Measurements from ENCODE around the gene SCO2. TPM values are rescaled to one million over a fixed set of nuclear protein-coding genes. Genes with fewer than 3 reads are reported as not detected.

The SCO2 gene
- total and polyA plus RNA-seq, 10 of the 15 experiments (the other 5 are each of a cell fraction or from before 2014, with no cell fraction given) = 0.18 to 16.0 (median 2.4) TPM; not detected in 1

- no peak for DNase-seq (ENCODE audit: low read depth, low spot score)
- Histone ChIP-seq H3K27me3 (replicated peaks in 1 of 2; ENCODE audit: control insufficient read depth in 2 of 2, insufficient read depth in 2 of 2, low read length in 1 of 2) (peaks cover 0 to 3% of the 10 kb centered on the region in 2 experiments; a peak in 2 of 4 replicates), H3K4me1 (ENCODE audit: control insufficient read depth, insufficient read depth, low read length) (no peaks in the 10 kb centered on the region), H3K79me2 (ENCODE audit: control insufficient read depth, insufficient read depth, low read length) (no peaks in the 10 kb centered on the region), H3K4me3 (peak within 1 kb of the TSS; percentile 55), H3K9me3 (replicated peaks; ENCODE audit: control insufficient read depth, insufficient read depth, low read length) (no peaks in the 10 kb centered on the region), H3K4me2 (ENCODE audit: control insufficient read depth, insufficient read depth) (peak within 1 kb of the TSS; percentile 59), H2AFZ (ENCODE audit: control insufficient read depth, low read depth, low read length) (peak within 1 kb of the TSS; percentile 65), H3K27ac (ENCODE audit: control insufficient read depth, insufficient read depth) (no peak within 1 kb of the TSS), H3K36me3 (ENCODE audit: control insufficient read depth in 2 of 2, insufficient read depth in 2 of 2, low read length in 1 of 2) (no peaks in the 10 kb centered on the region), H4K20me1 (ENCODE audit: control insufficient read depth, insufficient read depth) (no peaks in the 10 kb centered on the region), H3K9ac (ENCODE audit: control insufficient read depth, insufficient read depth, low read length) (no peak within 1 kb of the TSS)
- POLR2A ChIA-PET = no interaction called here
- no TSS peak for BruUV-seq (replicated peaks)
- intact Hi-C loops (cut with micrococcal nuclease; ENCODE audit: unreplicated experiment) (no loop called here), in situ Hi-C loops (cut with MboI) (no loop called here)
- CTCF ChIA-PET = no interaction called here
- TF ChIP-seq WRNIP1 (IDR thresholded peaks at IDR 0.05; ENCODE audit: borderline replicate concordance, low read depth, low read length) (no peak), IKZF1 (conservative IDR thresholded peaks at IDR 0.05) (peak; percentile 57; the same call in 1 of the 2 replicates), MEF2A (IDR thresholded peaks at IDR 0.05; ENCODE audit: insufficient read depth, low read depth, low read length) (no peak), ZBED1 (IDR thresholded peaks at IDR 0.05; ENCODE audit: borderline replicate concordance) (no peak), MXI1 (IDR thresholded peaks at IDR 0.05; ENCODE audit: low read depth, low read length) (no peak), RELB (IDR thresholded peaks at IDR 0.05; ENCODE audit: low read depth) (no peak), BMI1 (IDR thresholded peaks at IDR 0.05; ENCODE audit: borderline replicate concordance) (no peak), KAT2A (conservative IDR thresholded peaks at IDR 0.05; ENCODE audit: control insufficient read depth, low read depth, low read length) (no peak), BHLHE40 (IDR thresholded peaks at IDR 0.05; ENCODE audit: borderline replicate concordance in 1 of 2, low read depth in 2 of 2, low read length in 1 of 2) (peak in 1 of 2 experiments; percentile 50; a peak in 1 of 4 replicates), POLR2A (IDR thresholded peaks at IDR 0.05; ENCODE audit: low read depth, low read length) (peak; percentile 54; the same call in 1 of the 2 replicates), BCL11A (IDR thresholded peaks at IDR 0.05; ENCODE audit: low read depth, low read length) (no peak), EGR1 (IDR thresholded peaks at IDR 0.05; ENCODE audit: borderline replicate concordance in 1 of 2, low read depth in 2 of 2, low read length in 2 of 2) (peak in 1 of 2 experiments; percentile 59; a peak in 1 of 3 replicates)
- RAD21 ChIA-PET (ENCODE audit: unreplicated experiment) = no interaction called here
- SMC1A ChIA-PET (ENCODE audit: uncharacterized antibody, unreplicated experiment) = no interaction called here
- FAIRE-seq = no peak
- ATAC-seq = peak; percentile 59
- 6% methylated on average over 45 of the region's 70 CpGs for whole genome bisulfite sequencing (ENCODE audit: insufficient coverage, insufficient replicate concordance, low lambda C conversion rate, missing lambda C conversion rate)
These were observed 43.8 kb downstream of the SCO2 start, which contains the start of gene ADM2 for GRCh38 chr22:50481440-50482106. TSS of gene ADM2 (plus strand) at chr22:50481543. CDS start at chr22:50481848, 305 bp downstream.

All from GM12878 (cell line).